Keratinocyte (primary cell): Measurements from ENCODE around the gene TCIRG1. TPM values are rescaled to one million over a fixed set of nuclear protein-coding genes. Genes with fewer than 3 reads are reported as not detected.

ENCODE experiments used
- DNase-seq: peaks from one replicate; pipeline ENCODE4 v3.0.0-alpha.2; 2011; ENCODE audit warnings: low read depth, missing footprints, low spot score
- FAIRE-seq: peaks from 2 replicates; lab custom pipeline; 2011; peaks lifted over from hg19 to GRCh38; lab: Jason Lieb, UNC
- H2AFZ ChIP-seq: 2 replicates; pipeline ENCODE4 v1.6.0; 2012; ENCODE audit warnings: low read length, control low read depth, inconsistent platforms; ENCODE audit not compliant: control insufficient read depth
- H3K27ac ChIP-seq: 2 replicates; pipeline ENCODE4 v1.5.1; 2011; ENCODE audit warnings: low read length; ENCODE audit not compliant: control insufficient read depth, insufficient read depth
- H3K27me3 ChIP-seq: 3 replicates; pipeline ENCODE4 v1.6.0; 2011; ENCODE audit warnings: low read length; ENCODE audit not compliant: control insufficient read depth, insufficient read depth; ENCODE audit errors: extremely low read depth
- H3K36me3 ChIP-seq, 2 experiments: 2 replicates in 1 of 2; 3 replicates in 1 of 2; pipeline ENCODE4 v1.5.1; 2011; ENCODE audit warnings: low read length in 2 of 2, mild to moderate bottlenecking in 1 of 2; ENCODE audit not compliant: control insufficient read depth in 2 of 2, insufficient read depth in 2 of 2; ENCODE audit errors: extremely low read depth in 1 of 2
- H3K4me1 ChIP-seq: 3 replicates; pipeline ENCODE4 v1.5.1; 2011; ENCODE audit warnings: low read length; ENCODE audit not compliant: control insufficient read depth, insufficient read depth; ENCODE audit errors: extremely low read depth
- H3K4me2 ChIP-seq: 3 replicates; pipeline ENCODE4 v1.6.0; 2011; ENCODE audit warnings: low read depth, low read length; ENCODE audit not compliant: control insufficient read depth, insufficient read depth; ENCODE audit errors: extremely low read depth
- H3K4me3 ChIP-seq, 3 experiments: fragments of 200-600 bp in 1 of 3; sonication (generic) in 1 of 3; 2 replicates in 2 of 3; 3 replicates in 1 of 3; pipeline ENCODE4 v1.5.1; 2011 to 2016; ENCODE audit warnings: low read length in 3 of 3, mild to moderate bottlenecking in 3 of 3, control low read depth in 2 of 3, inconsistent platforms in 1 of 3, low read depth in 1 of 3, mixed read lengths in 1 of 3, mixed run types in 1 of 3, moderate library complexity in 1 of 3; ENCODE audit not compliant: control insufficient read depth in 2 of 3, insufficient read depth in 2 of 3; ENCODE audit errors: extremely low read depth in 1 of 3
- H3K79me2 ChIP-seq: 2 replicates; pipeline ENCODE4 v1.6.0; 2012; ENCODE audit warnings: low read length; ENCODE audit not compliant: control insufficient read depth, insufficient read depth
- H3K9ac ChIP-seq: 3 replicates; pipeline ENCODE4 v1.6.0; 2011; ENCODE audit warnings: low read length; ENCODE audit not compliant: control insufficient read depth, insufficient read depth; ENCODE audit errors: extremely low read depth
- H3K9me1 ChIP-seq: 3 replicates; pipeline ENCODE4 v1.6.0; 2011; ENCODE audit warnings: low read length; ENCODE audit not compliant: control insufficient read depth, insufficient read depth; ENCODE audit errors: extremely low read depth
- H3K9me3 ChIP-seq: 2 replicates; pipeline ENCODE4 v1.5.1; 2012; ENCODE audit warnings: low read depth, low read length; ENCODE audit not compliant: control insufficient read depth
- H4K20me1 ChIP-seq: 3 replicates; pipeline ENCODE4 v1.6.0; 2011; ENCODE audit warnings: low read length; ENCODE audit not compliant: control insufficient read depth, insufficient read depth; ENCODE audit errors: extremely low read depth
- EZH2 ChIP-seq: IDR thresholded peaks from one replicate; pipeline ENCODE4 v1.6.1; 2012; ENCODE audit warnings: inconsistent platforms, mild to moderate bottlenecking, low read length, moderate library complexity
- dilution Hi-C: fragments of 300-500 bp; cut with MboI; formaldehyde crosslinking; loops from one replicate; pipeline ENCODE4 v1.7.0; 2020; ENCODE audit warnings: low sequenced_read_pairs; ENCODE audit not compliant: extremely low pct_ligation_motif_present
- polyA plus RNA-seq, 5 experiments: library from polyadenylated mRNA; depleted of rRNA in 3 of 5; stranded (reverse) in 3 of 5; stranded (forward) in 1 of 5; unstranded in 1 of 5; fragments of >200 nt; gene quantifications; 1 replicate in 1 of 5; 2 replicates in 3 of 5; 3 replicates in 1 of 5; pipeline versions ENCODE4 v1.2.1 to v1.2.3, GENCODE V29; 2011 to 2012; ENCODE audit warnings: missing spikeins in 2 of 5, low read depth in 1 of 5, low replicate concordance in 1 of 5
- TF ChIP-seq, protein P1 (sequence below), 3 experiments: IDR thresholded peaks in 1 of 3; conservative IDR thresholded peaks in 1 of 3; optimal IDR thresholded peaks in 1 of 3; 2 replicates in 2 of 3; 3 replicates in 1 of 3; pipeline versions ENCODE3 to v1.5.1; 2011; ENCODE audit warnings: low read length in 3 of 3, mild to moderate bottlenecking in 3 of 3, moderate library complexity in 2 of 3, control low read depth in 1 of 3, inconsistent platforms in 1 of 3; ENCODE audit not compliant: insufficient read depth in 2 of 3; ENCODE audit errors: extremely low read depth in 1 of 3

TCIRG1 gene
- polyA plus RNA-seq, 1 donor (not counting 4 experiments of a cell fraction or from before 2014, with no cell fraction given), result 12.7 TPM

DNA sequence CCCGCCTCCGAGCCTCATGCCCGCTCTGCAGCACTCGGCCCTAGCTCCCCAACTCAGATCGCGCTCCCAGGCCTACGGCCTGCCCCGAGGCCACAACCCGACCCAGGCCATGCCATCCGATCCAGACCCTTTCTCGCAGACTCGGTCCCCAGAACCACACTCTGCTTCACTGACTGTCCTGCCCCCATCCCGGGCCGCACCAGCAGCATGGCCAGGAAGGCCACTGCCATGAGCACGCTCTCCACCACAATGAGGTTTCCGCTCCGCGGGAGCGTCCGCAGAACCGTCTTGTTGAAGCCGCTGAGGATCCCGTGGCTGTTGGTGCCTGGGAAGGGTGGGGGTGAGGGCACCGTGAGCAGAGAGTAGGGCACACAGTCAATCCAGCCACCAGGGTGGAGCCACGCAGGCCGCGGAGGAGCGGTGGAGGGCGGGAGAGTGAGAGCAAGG is 41.3 kb upstream of the TCIRG1 start:
- Histone ChIP-seq H3K36me3 (peaks cover 0 to 1% of the 10 kb centered on the region in 2 experiments), H3K9me1 (no peaks in the 10 kb centered on the region), H3K4me1 (peaks cover under 1% of the 10 kb centered on the region), H4K20me1 (no peaks in the 10 kb centered on the region), H3K79me2 (no peaks in the 10 kb centered on the region), H3K4me2 (no peak overlapping the region), H3K4me3 (no peak overlapping the region), H3K9ac (no peak overlapping the region), H3K27ac (no peak overlapping the region), H2AFZ (no peak overlapping the region), H3K9me3 (no peaks in the 10 kb centered on the region), H3K27me3 (no peaks in the 10 kb centered on the region)
- TF ChIP-seq, protein P1, sequence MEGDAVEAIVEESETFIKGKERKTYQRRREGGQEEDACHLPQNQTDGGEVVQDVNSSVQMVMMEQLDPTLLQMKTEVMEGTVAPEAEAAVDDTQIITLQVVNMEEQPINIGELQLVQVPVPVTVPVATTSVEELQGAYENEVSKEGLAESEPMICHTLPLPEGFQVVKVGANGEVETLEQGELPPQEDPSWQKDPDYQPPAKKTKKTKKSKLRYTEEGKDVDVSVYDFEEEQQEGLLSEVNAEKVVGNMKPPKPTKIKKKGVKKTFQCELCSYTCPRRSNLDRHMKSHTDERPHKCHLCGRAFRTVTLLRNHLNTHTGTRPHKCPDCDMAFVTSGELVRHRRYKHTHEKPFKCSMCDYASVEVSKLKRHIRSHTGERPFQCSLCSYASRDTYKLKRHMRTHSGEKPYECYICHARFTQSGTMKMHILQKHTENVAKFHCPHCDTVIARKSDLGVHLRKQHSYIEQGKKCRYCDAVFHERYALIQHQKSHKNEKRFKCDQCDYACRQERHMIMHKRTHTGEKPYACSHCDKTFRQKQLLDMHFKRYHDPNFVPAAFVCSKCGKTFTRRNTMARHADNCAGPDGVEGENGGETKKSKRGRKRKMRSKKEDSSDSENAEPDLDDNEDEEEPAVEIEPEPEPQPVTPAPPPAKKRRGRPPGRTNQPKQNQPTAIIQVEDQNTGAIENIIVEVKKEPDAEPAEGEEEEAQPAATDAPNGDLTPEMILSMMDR (optimal IDR thresholded peaks at IDR 0.05 in 1 of 3, IDR thresholded peaks at IDR 0.05 in 1 of 3, conservative IDR thresholded peaks at IDR 0.05 in 1 of 3; ENCODE audit: extremely low read depth in 1 of 3, insufficient read depth in 2 of 3, low read length in 3 of 3), result no peak
- no peak for TF ChIP-seq EZH2
- FAIRE-seq, result no peak
- no peak for DNase-seq
- dilution Hi-C loops, result no loop called here

DNA sequence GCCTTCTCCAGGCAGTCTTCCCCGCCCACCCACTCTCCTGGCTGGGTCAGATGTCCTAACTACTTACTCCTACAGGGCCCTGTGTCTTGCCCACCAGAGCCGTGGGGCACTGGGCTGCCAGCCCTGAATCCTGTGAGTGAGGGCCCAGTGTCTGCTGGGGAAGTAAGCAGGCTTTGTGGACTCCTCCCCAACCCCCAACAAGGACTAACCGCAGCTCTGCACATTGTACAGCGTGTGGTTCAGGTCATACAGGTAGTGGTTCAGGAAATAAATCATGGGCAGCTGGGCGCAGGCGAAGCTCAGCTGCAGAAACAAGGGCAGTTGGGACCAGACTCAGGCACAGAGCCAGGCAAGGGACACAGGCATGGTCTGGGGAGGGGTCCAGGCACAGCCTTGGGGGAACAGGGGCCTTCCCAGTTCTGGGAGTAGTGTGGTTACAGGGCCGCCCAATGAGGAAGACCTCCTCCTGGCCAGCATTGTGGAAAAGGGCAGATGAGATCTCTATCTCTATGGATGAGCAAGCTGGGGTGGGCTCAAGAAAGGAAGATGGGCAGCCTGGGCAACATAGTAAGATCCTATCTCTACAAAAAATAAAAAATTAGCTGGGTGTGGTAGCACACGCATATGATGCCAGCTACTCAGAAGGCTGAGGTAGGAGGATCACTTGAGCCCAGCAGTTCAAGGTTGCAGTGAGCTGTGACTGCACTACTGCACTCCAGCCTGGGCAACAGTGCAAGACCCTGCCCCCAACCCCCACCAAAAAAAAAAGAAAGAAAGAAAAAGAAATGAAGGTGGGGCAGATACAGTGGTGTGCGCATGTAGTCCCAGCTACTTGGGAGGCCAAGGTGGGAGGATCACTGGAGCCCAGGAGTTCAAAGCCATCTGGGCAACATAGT is 40.4 kb upstream of the TCIRG1 start:
- Histone ChIP-seq H3K27ac (no peak overlapping the region), H2AFZ (no peak overlapping the region), H3K36me3 (peaks cover 0 to 1% of the 10 kb centered on the region in 2 experiments), H3K27me3 (no peaks in the 10 kb centered on the region), H4K20me1 (no peaks in the 10 kb centered on the region), H3K9ac (no peak overlapping the region), H3K4me3 (no peak overlapping the region), H3K9me3 (no peaks in the 10 kb centered on the region), H3K79me2 (no peaks in the 10 kb centered on the region), H3K4me1 (peaks cover 6% of the 10 kb centered on the region), H3K9me1 (no peaks in the 10 kb centered on the region), H3K4me2 (no peak overlapping the region)
- dilution Hi-C loops, result no loop called here
- TF ChIP-seq EZH2, result no peak
- TF ChIP-seq, protein P1 (optimal IDR thresholded peaks at IDR 0.05 in 1 of 3, IDR thresholded peaks at IDR 0.05 in 1 of 3, conservative IDR thresholded peaks at IDR 0.05 in 1 of 3; ENCODE audit: extremely low read depth in 1 of 3, insufficient read depth in 2 of 3, low read length in 3 of 3), result no peak
- no peak for FAIRE-seq
- no peak for DNase-seq
